Activated CD8-positive, alpha-beta memory T cell treated with anti-CD3 and anti-CD28 coated beads, Interleukin-2, amount 50 U/mL, for 48 hours (primary cell): ENCODE results near the gene PTGIR.
"Not testable (repeated sequence)": the region's sequence is repeated elsewhere in the genome, so short reads cannot be mapped to it uniquely, and the experiment has no call there.

Experiments used
- DNase-seq: peaks from one replicate; pipeline ENCODE4 v3.0.0-alpha.2; 2020

The PTGIR gene

GRCh38 chr19:46639358-46640182, 14.7 kb upstream of the PTGIR start:
- no peak for DNase-seq

- no peak for DNase-seq
These were observed 12.3 kb upstream of the PTGIR start for GRCh38 chr19:46637224-46637623.

GRCh38 chr19:46635920-46636761, 11.3 kb upstream of the PTGIR start, which contains the start of gene GNG8:
Gene GNG8 (minus strand): TSS chr19:46636202. CDS start chr19:46634682, 1,520 bp downstream.
- DNase-seq: no peak

- no peak for DNase-seq
These were observed 9.8 kb upstream of the PTGIR start for GRCh38 chr19:46634656-46635218.

- DNase-seq: peak; percentile 97
These were observed 9.3 kb upstream of the PTGIR start for GRCh38 chr19:46634045-46634655.

- no peak for DNase-seq
These were observed 8.2 kb upstream of the PTGIR start for GRCh38 chr19:46633130-46633529.

- no peak for DNase-seq
These were observed 6.6 kb upstream of the PTGIR start for GRCh38 chr19:46631481-46631880.

- no peak for DNase-seq
These were observed 5.8 kb upstream of the PTGIR start for GRCh38 chr19:46630586-46631205.

GRCh38 chr19:46629546-46630025, 4.7 kb upstream of the PTGIR start:
- DNase-seq: no peak

- not testable (repeated sequence) for DNase-seq
These were observed 4.1 kb upstream of the PTGIR start for GRCh38 chr19:46628970-46629369.

- no peak for DNase-seq
These were observed 1.6 kb upstream of the PTGIR start for GRCh38 chr19:46626446-46626845.

GRCh38 chr19:46625731-46626130, 842 bp upstream of the PTGIR start:
- no peak for DNase-seq

GRCh38 chr19:46623915-46624502, 880 bp downstream of the PTGIR start:
- no peak for DNase-seq

- DNase-seq: no peak
These were observed 2.8 kb downstream of the PTGIR start for GRCh38 chr19:46622118-46622446.

- DNase-seq: no peak
These were observed 3.4 kb downstream of the PTGIR start for GRCh38 chr19:46621191-46622117.

- peak; percentile 49 for DNase-seq
These were observed 4.2 kb downstream of the PTGIR start for GRCh38 chr19:46620716-46621115.

GRCh38 chr19:46620267-46620666, 4.6 kb downstream of the PTGIR start:
- DNase-seq: peak; percentile 49

GRCh38 chr19:46618670-46619231, 6.1 kb downstream of the PTGIR start:
- DNase-seq: peak; percentile 52

GRCh38 chr19:46617601-46618000, 7.3 kb downstream of the PTGIR start:
- DNase-seq: no peak

- peak; percentile 79 for DNase-seq
These were observed 8.1 kb downstream of the PTGIR start for GRCh38 chr19:46616631-46617322.
